Activated T-cell treated with anti-CD3 and anti-CD28 coated beads for 4 hours (primary cell): Measurements from ENCODE around the gene IKZF1.

Source experiments
- DNase-seq: peaks from one replicate; pipeline ENCODE4 v3.0.0-alpha.2; 2020

The IKZF1 gene

GRCh38 chr7:50304129-50304910 is at the start of gene IKZF1:
TSS of gene IKZF1 (plus strand) at chr7:50304716. CDS start at chr7:50319062, 14,346 bp downstream.
- no peak for DNase-seq

- DNase-seq: no peak
Measured at GRCh38 chr7:50261593-50261992, 42.9 kb upstream of the IKZF1 start.

DNA sequence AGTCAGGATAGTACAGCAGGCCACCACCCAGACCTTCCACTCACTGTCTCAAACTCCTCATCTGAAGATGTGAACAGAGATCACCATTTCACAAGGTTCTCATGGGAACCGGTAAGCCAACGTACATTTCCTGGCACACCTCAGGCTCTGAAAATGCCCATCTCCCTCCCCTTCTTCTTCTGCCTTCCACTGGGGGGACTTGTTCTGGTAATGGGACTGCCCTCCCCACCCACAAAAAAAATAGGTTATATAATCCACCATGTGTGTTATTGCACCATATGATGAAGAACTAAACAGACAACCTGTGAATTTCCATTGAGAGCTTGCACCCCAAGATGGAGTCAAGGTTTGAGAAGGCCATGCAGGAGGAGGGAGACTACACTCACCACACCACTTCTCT is 42.1 kb upstream of the IKZF1 start:
- DNase-seq: no peak

DNA sequence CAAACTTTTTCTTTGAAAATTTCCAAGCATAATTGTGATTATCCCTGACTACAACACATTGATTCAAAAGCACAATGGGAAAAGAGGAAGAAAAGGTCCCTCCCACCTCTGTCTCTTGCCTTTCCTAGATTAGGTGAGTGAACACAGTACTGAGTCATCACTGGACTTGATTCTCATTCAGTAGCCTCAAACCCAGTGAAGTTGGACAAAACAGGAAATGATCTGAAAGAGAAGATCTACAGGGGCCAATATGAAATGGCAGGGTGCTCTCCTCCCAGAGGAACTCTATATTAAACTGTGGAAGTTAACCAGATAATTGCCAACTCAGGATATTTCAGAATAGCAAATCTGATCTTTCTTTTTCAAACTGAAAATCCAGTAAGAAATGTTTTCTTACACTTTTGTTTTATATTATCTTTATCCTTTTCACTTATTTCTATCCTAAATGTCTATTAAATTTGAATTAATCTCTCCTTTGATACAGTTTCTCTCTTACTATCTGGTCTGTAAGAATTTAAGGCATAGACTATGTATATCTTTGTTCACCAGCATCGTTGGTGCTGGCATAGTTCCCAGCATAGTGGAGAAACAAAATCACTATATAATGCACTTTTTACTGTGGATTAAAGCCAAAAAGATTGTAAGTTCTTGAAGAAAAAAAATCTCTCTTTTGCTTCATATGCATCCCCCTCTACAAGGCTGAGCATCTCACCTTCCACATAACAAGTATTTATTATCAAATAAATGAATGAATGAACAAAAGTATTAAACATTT is 41.4 kb upstream of the IKZF1 start:
- DNase-seq: no peak

- DNase-seq: no peak
Measured at GRCh38 chr7:50264908-50265307, 39.6 kb upstream of the IKZF1 start.

GRCh38 chr7:50265968-50266634 is 38.4 kb upstream of the IKZF1 start:
- DNase-seq: no peak

DNA sequence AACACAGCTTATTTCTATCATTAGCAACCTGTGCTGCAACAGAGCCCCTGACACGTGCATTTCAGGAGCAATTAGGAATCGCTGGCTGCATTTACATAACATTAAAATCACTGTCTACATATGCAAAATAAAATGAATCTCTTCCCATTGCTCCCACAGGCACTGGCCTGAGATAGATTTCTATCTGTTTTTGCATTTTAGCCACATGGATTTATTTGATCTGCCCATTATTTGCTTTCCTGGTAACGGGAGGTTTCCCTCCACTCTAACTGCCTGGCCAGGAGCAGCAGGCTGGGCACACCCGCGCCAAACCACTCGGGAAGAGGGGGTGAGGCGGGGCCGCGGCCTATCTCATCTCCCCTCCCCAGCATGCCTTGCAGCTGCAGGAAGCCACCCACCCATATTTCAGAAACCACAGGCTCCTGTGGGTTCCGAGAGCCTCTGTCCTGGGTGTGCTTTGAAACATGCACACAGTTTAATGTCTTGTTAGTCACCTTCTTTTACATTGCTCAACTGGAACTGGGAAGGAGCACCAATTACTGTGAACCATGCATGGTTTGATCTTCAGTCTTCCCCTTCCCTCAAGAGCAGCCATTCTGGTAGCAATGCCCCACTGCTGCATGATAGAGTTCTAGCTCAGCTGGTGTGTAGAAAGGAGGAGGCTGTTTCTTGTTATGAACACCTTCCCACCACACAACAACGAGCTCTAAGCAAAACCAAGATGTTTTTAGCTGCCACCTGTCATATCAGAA is 37.7 kb upstream of the IKZF1 start:
- DNase-seq: peak; percentile 62

DNA sequence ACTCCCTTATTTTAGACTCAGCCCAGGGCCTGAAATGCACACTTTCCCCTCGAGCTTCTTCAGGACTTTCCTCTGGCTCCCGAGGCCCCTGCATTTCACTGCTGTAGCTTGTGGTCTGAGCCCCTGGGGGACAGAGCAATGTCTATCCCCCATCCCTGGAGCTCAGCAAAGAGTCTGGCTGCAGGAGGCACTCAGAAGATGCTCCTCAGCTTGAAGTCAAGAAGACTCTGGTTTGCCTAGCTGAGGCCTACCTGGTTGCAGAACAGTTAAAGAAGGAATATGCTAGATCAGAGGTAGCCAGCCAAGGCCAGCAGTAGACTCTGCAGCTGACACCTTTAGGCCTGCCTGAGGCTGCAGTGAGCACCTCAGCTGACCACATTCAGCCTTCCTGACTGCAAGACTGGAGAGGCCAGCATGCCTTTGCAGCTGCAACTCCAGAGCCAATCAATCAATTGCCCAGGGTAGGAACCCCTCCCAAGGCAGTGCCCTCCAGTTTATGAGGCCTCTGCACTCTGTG is 36.9 kb upstream of the IKZF1 start:
- no peak for DNase-seq

- no peak for DNase-seq
Measured at GRCh38 chr7:50268223-50268622, 36.3 kb upstream of the IKZF1 start.

DNA sequence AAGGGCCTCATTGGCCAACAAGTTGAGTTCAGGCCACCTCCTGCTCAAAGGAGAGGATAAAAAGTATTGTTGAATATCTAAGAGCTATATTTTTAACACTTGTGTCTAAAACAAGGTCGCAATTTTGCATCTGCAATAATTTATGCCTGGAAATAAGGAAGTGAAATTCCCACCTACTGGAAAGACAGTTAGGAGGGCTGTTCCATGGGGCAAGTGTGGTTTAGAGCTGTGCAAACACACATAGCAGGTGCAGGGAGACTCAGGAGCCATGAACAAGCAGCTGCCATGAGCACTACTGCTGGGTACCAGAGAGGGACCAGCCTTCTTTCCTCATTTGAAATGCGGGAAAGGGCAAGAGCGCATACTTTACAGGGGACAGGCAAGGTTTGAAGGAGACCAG is 35.5 kb upstream of the IKZF1 start:
- DNase-seq: no peak

GRCh38 chr7:50270531-50271018 is 33.9 kb upstream of the IKZF1 start:
- no peak for DNase-seq

- DNase-seq: no peak
Measured at GRCh38 chr7:50272808-50273207, 31.7 kb upstream of the IKZF1 start.

DNA sequence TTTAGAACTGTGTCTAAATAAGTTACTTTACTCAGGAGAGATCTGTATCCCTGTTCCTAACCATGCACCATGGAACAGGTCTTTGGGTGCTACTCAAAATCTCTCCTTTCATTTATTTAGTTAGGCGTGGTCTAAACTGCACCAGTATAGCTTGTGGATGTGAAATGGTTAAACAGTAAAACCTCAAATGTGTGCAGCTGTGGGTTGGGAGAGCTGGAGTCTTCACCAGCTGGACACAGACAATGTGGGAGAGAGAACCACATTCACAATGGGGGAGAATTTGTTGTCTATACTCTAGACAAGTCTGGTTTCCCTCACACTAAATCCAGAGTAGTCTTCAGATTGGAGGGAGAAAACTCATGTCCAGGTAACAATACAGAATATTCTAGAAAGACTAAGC is 31.2 kb upstream of the IKZF1 start:
- DNase-seq: no peak

DNA sequence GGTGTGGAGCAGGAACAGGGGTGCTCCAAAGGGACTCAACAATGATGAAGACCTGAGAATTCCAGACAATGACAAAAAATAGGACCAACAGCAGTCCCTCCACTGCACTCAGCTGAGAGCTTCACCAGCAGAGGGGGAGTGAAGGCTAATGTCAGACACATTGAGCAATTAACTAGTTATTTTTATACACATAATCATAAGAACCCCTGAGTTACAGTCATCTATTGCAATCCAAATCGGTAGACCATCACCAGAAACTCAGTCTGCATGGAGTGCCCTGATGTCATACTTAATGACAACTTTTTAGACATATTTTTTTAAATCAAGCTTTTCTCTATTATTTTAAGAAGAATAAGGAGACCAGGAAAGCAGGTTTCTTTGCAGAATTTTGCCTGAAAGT is 30.6 kb upstream of the IKZF1 start:
- DNase-seq: no peak

GRCh38 chr7:50274361-50274760 is 30.2 kb upstream of the IKZF1 start:
- no peak for DNase-seq

- no peak for DNase-seq
Measured at GRCh38 chr7:50275430-50275829, 29.1 kb upstream of the IKZF1 start.

DNA sequence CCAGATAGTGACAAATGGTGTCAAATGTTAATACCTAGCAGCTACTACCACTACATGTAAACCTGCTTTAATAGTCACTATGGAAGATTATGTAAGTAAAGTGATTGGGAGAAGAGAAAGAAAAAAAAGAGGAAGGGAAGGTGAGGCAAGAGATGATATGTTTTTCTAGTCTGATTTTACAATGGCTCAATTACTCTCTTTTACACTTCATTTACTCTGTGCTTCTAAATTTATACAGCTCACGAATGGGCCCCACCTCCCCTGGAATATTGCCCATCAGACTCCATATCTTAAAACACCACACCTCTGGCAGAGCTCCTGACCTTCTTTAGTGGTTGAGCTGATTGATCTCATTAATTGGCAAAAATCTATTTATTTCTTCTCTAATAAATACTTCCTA is 28.0 kb upstream of the IKZF1 start:
- no peak for DNase-seq

DNA sequence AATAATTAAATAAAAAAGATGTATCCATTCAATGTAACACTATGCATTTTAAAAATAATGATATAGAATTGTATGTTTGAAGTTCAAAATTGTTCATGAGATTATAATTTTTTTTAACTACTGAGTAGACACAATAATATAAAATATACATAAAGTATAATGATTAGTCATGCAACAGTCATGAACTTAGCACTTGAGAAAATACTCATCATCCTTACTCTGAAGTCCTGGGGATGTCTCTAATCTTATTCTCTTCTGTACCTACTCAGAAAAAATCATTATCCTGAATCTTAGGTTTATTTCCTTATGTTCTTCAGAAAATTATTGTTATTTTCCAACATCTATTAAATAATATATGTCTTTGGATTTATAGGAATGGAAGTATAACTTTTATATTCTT is 26.4 kb upstream of the IKZF1 start:
- DNase-seq: no peak

DNA sequence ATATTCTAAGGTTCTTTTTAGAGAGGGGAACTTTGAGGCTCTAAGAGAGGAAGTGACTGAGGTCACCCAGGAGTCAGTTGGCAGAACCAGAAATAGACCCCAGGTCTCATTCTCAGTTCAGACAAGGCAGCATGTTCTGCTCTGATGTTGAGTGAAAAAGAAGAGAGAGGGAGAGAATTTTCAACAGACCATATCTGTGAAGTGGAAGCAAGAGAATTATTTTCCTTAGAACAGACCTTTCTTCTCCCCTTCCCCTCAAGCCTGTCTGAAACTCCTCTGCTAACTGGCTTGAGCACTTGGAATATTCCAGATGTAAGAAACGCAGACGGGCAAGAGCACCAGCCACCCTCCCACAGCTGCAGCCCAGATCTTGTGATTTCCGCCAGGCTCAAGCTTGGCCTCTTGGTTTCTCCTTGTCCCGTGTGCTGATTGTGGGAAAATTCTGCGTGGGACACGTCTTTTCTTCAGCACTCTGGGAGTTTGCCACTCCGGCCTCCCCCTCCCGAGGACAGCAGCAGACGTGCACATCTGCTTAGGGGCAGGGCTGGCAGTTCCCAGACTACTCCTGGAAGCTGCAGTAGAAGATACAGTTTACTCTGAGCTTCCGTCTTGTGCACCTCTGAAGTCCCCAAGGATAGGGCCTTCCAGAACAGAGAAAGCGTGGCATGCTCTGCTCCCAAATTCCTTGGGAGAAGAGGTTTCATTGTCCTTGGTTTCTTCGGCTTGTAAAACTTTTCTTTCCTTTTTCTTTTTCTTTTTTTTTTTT is 22.7 kb upstream of the IKZF1 start:
- no peak for DNase-seq

GRCh38 chr7:50282813-50283605 is 21.5 kb upstream of the IKZF1 start:
- DNase-seq: no peak

GRCh38 chr7:50283731-50284130 is 20.8 kb upstream of the IKZF1 start:
- DNase-seq: no peak
